ENCODE data around the gene TUT1. TPM values are rescaled to one million over a fixed set of nuclear protein-coding genes. Genes with fewer than 3 reads are reported as not detected.
A peak's percentile ranks its signal among the peaks of the same experiment; 100 is the strongest.

Gene TUT1
- total RNA-seq, 1 experiment from 2014 or later = 40.0 TPM

DNA sequence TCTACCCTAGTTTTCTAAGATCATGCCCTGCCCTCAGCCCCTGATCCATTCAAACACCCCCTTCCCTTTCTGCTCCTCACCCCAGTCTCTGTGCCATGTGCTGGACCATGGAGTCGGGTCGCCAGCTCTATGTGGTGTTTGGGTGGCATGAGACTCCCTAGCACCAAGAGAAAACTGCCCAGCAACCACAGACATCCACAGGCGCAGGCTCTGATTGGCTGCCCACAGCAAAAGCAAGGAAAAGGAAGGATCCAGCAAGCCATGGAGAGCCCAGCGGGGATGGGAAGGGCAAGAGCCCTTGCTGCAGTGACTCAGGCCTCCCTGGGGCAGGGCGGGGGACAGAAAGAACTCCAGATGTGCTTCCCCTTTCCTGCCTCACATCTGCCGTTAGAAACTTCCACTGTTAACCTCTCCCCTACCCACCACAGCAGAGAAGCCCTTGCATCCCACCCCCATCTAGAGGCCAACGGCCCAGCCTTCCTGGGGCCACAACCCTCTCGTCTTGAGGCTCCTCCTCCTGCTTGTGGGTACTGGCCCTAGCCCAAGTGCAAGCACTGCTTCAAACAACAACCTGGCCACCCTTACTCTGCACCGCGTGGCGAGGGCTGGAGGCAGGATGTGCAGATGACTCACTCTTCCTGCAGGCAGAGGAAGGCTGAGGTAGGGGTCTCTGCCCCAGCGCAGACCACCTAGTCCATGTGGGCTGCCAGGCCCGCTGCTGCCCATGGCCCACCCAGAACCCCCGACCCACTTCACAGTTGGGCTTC lies 35.0 kb downstream of the TUT1 start:
- Mint-ChIP-seq H3K27ac (peak overlapping the region; percentile 97), H3K27me3 (ENCODE audit: low read depth) (no peaks in the 10 kb centered on the region; the same call in 1 of the 2 replicates), H3K4me1 (peaks cover 85% of the 10 kb centered on the region), H3K36me3 (peaks cover 37% of the 10 kb centered on the region), H3K4me3 (no peak overlapping the region; the same call in 1 of the 2 replicates), H3K9me3 (no peaks in the 10 kb centered on the region)
- ATAC-seq = peak; percentile 33
- ChIA-PET POLR2A (interaction anchor here (0.6 to 2.0 kb wide), 4 partner anchors 18 to 173 kb away, joined by 3 to 9 read pairs (median 4); partner anchors contain the start of genes EEF1G and TUT1), CTCF (interaction anchor here (0.6 to 11.8 kb wide), 4 partner anchors 11 to 162 kb away, joined by 3 to 311 read pairs (median 56); partner anchors contain the start of gene AHNAK)
- no peak for TF ChIP-seq AFF4 (CRISPR knock-in tag; IDR thresholded peaks at IDR 0.05; ENCODE audit: borderline replicate concordance)
- TF ChIP-seq, protein P1, sequence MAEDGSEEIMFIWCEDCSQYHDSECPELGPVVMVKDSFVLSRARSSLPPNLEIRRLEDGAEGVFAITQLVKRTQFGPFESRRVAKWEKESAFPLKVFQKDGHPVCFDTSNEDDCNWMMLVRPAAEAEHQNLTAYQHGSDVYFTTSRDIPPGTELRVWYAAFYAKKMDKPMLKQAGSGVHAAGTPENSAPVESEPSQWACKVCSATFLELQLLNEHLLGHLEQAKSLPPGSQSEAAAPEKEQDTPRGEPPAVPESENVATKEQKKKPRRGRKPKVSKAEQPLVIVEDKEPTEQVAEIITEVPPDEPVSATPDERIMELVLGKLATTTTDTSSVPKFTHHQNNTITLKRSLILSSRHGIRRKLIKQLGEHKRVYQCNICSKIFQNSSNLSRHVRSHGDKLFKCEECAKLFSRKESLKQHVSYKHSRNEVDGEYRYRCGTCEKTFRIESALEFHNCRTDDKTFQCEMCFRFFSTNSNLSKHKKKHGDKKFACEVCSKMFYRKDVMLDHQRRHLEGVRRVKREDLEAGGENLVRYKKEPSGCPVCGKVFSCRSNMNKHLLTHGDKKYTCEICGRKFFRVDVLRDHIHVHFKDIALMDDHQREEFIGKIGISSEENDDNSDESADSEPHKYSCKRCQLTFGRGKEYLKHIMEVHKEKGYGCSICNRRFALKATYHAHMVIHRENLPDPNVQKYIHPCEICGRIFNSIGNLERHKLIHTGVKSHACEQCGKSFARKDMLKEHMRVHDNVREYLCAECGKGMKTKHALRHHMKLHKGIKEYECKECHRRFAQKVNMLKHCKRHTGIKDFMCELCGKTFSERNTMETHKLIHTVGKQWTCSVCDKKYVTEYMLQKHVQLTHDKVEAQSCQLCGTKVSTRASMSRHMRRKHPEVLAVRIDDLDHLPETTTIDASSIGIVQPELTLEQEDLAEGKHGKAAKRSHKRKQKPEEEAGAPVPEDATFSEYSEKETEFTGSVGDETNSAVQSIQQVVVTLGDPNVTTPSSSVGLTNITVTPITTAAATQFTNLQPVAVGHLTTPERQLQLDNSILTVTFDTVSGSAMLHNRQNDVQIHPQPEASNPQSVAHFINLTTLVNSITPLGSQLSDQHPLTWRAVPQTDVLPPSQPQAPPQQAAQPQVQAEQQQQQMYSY (CRISPR knock-in tag; IDR thresholded peaks at IDR 0.05) = peak; percentile 40; the same call in 1 of the 2 replicates
- no peak for TF ChIP-seq NFE2L1 (CRISPR knock-in tag; IDR thresholded peaks at IDR 0.05)
- no peak for TF ChIP-seq FOXK1 (CRISPR knock-in tag; IDR thresholded peaks at IDR 0.05)
- no peak for TF ChIP-seq SOX15 (CRISPR knock-in tag; IDR thresholded peaks at IDR 0.05)
- TF ChIP-seq FOXP4 (CRISPR knock-in tag; IDR thresholded peaks at IDR 0.05) = no peak
- no peak for TF ChIP-seq FOXJ3 (CRISPR knock-in tag; IDR thresholded peaks at IDR 0.05; ENCODE audit: borderline replicate concordance)
- TF ChIP-seq PRRX2 (CRISPR knock-in tag; IDR thresholded peaks at IDR 0.05) = peak; percentile 74; the same call in 1 of the 2 replicates
- peak; percentile 70 for TF ChIP-seq NFYB (CRISPR knock-in tag; conservative IDR thresholded peaks at IDR 0.05; ENCODE audit: low read depth)
- 0 out of 2 replicates have a peak, but pooled peaks have one; percentile 59 for TF ChIP-seq ZNF232 (CRISPR knock-in tag; IDR thresholded peaks at IDR 0.05)
- TF ChIP-seq GTF2I (CRISPR knock-in tag; conservative IDR thresholded peaks at IDR 0.05) = no peak
- TF ChIP-seq AR (CRISPR knock-in tag; IDR thresholded peaks at IDR 0.05) = 0 out of 2 replicates have a peak, but pooled peaks have one; percentile 3
- TF ChIP-seq, protein P2, sequence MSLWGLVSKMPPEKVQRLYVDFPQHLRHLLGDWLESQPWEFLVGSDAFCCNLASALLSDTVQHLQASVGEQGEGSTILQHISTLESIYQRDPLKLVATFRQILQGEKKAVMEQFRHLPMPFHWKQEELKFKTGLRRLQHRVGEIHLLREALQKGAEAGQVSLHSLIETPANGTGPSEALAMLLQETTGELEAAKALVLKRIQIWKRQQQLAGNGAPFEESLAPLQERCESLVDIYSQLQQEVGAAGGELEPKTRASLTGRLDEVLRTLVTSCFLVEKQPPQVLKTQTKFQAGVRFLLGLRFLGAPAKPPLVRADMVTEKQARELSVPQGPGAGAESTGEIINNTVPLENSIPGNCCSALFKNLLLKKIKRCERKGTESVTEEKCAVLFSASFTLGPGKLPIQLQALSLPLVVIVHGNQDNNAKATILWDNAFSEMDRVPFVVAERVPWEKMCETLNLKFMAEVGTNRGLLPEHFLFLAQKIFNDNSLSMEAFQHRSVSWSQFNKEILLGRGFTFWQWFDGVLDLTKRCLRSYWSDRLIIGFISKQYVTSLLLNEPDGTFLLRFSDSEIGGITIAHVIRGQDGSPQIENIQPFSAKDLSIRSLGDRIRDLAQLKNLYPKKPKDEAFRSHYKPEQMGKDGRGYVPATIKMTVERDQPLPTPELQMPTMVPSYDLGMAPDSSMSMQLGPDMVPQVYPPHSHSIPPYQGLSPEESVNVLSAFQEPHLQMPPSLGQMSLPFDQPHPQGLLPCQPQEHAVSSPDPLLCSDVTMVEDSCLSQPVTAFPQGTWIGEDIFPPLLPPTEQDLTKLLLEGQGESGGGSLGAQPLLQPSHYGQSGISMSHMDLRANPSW (CRISPR knock-in tag; conservative IDR thresholded peaks at IDR 0.05; ENCODE audit: low read depth) = no peak
- no peak for TF ChIP-seq USF2 (CRISPR knock-in tag; IDR thresholded peaks at IDR 0.05)
- DNase-seq (ENCODE audit: low spot score) = peak; percentile 82
